ENCODE results near the gene ARAF. TPM values are rescaled to one million over a fixed set of nuclear protein-coding genes. Genes with fewer than 3 reads are reported as not detected.

ARAF gene
- total and polyA plus RNA-seq, 2 of the 13 experiments (the other 11 are each of a cell fraction or from before 2014, with no cell fraction given), result 18.0 to 33.1 TPM

- TF ChIP-seq RERE (CRISPR knock-in tag; IDR thresholded peaks at IDR 0.05; ENCODE audit: low read depth) (no peak), THAP11 (CRISPR knock-in tag; IDR thresholded peaks at IDR 0.05) (peak; percentile 56; the same call in 1 of the 2 replicates), ZNF713 (CRISPR knock-in tag; IDR thresholded peaks at IDR 0.05) (no peak), TCF7 (IDR thresholded peaks at IDR 0.05; ENCODE audit: low read depth) (no peak), NR2F2 (IDR thresholded peaks at IDR 0.05; ENCODE audit: borderline replicate concordance, low read depth) (no peak), ZMYM3 (CRISPR knock-in tag; IDR thresholded peaks at IDR 0.05) (no peak), MIXL1 (CRISPR knock-in tag; IDR thresholded peaks at IDR 0.05) (no peak), HNRNPLL (IDR thresholded peaks at IDR 0.05; ENCODE audit: low read depth, low read length, poor library complexity, severe bottlenecking) (no peak), GTF3A (CRISPR knock-in tag; conservative IDR thresholded peaks at IDR 0.05) (no peak), KMT2A (CRISPR knock-in tag; IDR thresholded peaks at IDR 0.05) (no peak), ATF2 (CRISPR knock-in tag; IDR thresholded peaks at IDR 0.05) (peak; percentile 90), ESRRA (CRISPR knock-in tag; IDR thresholded peaks at IDR 0.05; ENCODE audit: low read depth) (no peak), ADNP (CRISPR knock-in tag; IDR thresholded peaks at IDR 0.05) (no peak), FOXK2 (IDR thresholded peaks at IDR 0.05) (no peak), BRD4 (CRISPR knock-in tag; IDR thresholded peaks at IDR 0.05) (no peak), LBX2 (CRISPR knock-in tag; IDR thresholded peaks at IDR 0.05; ENCODE audit: borderline replicate concordance) (no peak), ZSCAN21 (CRISPR knock-in tag; IDR thresholded peaks at IDR 0.05; ENCODE audit: borderline replicate concordance) (peak; percentile 77; the same call in 1 of the 2 replicates), ZNF530 (CRISPR knock-in tag; IDR thresholded peaks at IDR 0.05; ENCODE audit: low read depth) (no peak), STAT5B (CRISPR knock-in tag; IDR thresholded peaks at IDR 0.05) (no peak), TARDBP (CRISPR knock-in tag; IDR thresholded peaks at IDR 0.05) (0 out of 2 replicates have a peak, but pooled peaks have one; percentile 34), BHLHE40 (IDR thresholded peaks at IDR 0.05; ENCODE audit: low read length) (peak; percentile 89), TERF1 (CRISPR knock-in tag; IDR thresholded peaks at IDR 0.05) (no peak), BCL6 (CRISPR knock-in tag; IDR thresholded peaks at IDR 0.05) (peak; percentile 28; the same call in 1 of the 2 replicates), ZBTB42 (CRISPR knock-in tag; IDR thresholded peaks at IDR 0.05) (no peak)
These were observed 58.7 kb downstream of the ARAF start, which contains the start of gene SYN1 (continued) for GRCh38 chrX:47619486-47620302.
